Measurements from ENCODE around the gene NKG7. TPM values are rescaled to one million over a fixed set of nuclear protein-coding genes. Genes with fewer than 3 reads are reported as not detected.
"Not testable (repeated sequence)": the region's sequence is repeated elsewhere in the genome, so short reads cannot be mapped to it uniquely, and the experiment has no call there.

Gene NKG7
- total RNA-seq, 4 donors from 2014 or later = 0.58 to 2.0 (median 0.67) TPM; not detected in 1

GRCh38 chr19:51407511-51408131, 35.2 kb upstream of the NKG7 start:
- ATAC-seq = peak; percentile 39
- no peaks in the 10 kb centered on the region for H3K4me1 ChIP-seq
- WGBS, 2 donors (ENCODE audit: low coverage in 1 of 2) = 28 to 45% methylated on average over 3 to 6 of the region's 6 CpGs
- H3K4me3 ChIP-seq = no peak overlapping the region
- H3K27me3 ChIP-seq = peaks cover 44% of the 10 kb centered on the region
- TF ChIP-seq CTCF (IDR thresholded peaks at IDR 0.05) (peak in 3 of 4 experiments; percentile 44 to 57 (median 49)), POLR2A (IDR thresholded peaks at IDR 0.05) (no peak)
- no peak overlapping the region for H3K27ac ChIP-seq
- H3K9me3 ChIP-seq = peaks cover 0 to 6% (median 0%) of the 10 kb centered on the region in 3 donors
- H3K36me3 ChIP-seq = no peaks in the 10 kb centered on the region

- ATAC-seq = no peak
- H3K36me3 ChIP-seq = no peaks in the 10 kb centered on the region
- no peak overlapping the region for H3K4me3 ChIP-seq
- 95 to 98% methylated on average over 3 to 6 of the region's 9 CpGs for WGBS, 2 donors (ENCODE audit: low coverage in 1 of 2)
- no peak overlapping the region for H3K27ac ChIP-seq
- peaks cover 0 to 18% (median 0%) of the 10 kb centered on the region in 3 donors for H3K9me3 ChIP-seq
- H3K27me3 ChIP-seq = peaks cover 17% of the 10 kb centered on the region
- TF ChIP-seq POLR2AphosphoS5 (IDR thresholded peaks at IDR 0.05) = no peak
- no peak for TF ChIP-seq CTCF (IDR thresholded peaks at IDR 0.05)
- no peak for TF ChIP-seq POLR2A (IDR thresholded peaks at IDR 0.05)
- no peak for TF ChIP-seq EP300 (IDR thresholded peaks at IDR 0.05)
- H3K4me1 ChIP-seq = no peaks in the 10 kb centered on the region
These were observed 29.7 kb upstream of the NKG7 start for GRCh38 chr19:51402117-51402516.

- not testable (repeated sequence) for H3K36me3 ChIP-seq
- peaks cover 0 to 18% (median 0%) of the 10 kb centered on the region in 3 donors for H3K9me3 ChIP-seq
- 80 to 89% methylated on average over 6 to 7 of the region's 7 CpGs for WGBS, 2 donors (ENCODE audit: low coverage in 1 of 2)
These were observed 27.5 kb upstream of the NKG7 start for GRCh38 chr19:51399936-51400335.

GRCh38 chr19:51399231-51399630, 26.8 kb upstream of the NKG7 start:
- 89 to 97% methylated on average over 4 to 5 of the region's 5 CpGs for WGBS, 2 donors (ENCODE audit: low coverage in 1 of 2)
- Histone ChIP-seq H3K27me3 (peaks cover under 1% of the 10 kb centered on the region), H3K4me1 (peaks cover 0 to 7% (median 5%) of the 10 kb centered on the region in 3 donors), H3K4me3 (no peak overlapping the region), H3K9me3 (peaks cover 0 to 18% (median 0%) of the 10 kb centered on the region in 3 donors), H3K36me3 (no peaks in the 10 kb centered on the region), H3K27ac (no peak overlapping the region)
- ATAC-seq = no peak
- TF ChIP-seq CTCF (IDR thresholded peaks at IDR 0.05) (no peak), POLR2A (IDR thresholded peaks at IDR 0.05) (no peak), POLR2AphosphoS5 (IDR thresholded peaks at IDR 0.05) (no peak), EP300 (IDR thresholded peaks at IDR 0.05) (no peak)

More at GRCh38 chr19:51399936-51400335, 27.5 kb upstream of the NKG7 start:
- not testable (repeated sequence) for H3K27ac ChIP-seq, ATAC-seq, H3K27me3 ChIP-seq, H3K4me3 ChIP-seq, H3K4me1 ChIP-seq

- Histone ChIP-seq H3K27ac (no peak overlapping the region), H3K9me3 (peaks cover 0 to 18% (median 0%) of the 10 kb centered on the region in 3 donors), H3K4me1 (peaks cover 0 to 13% (median 5%) of the 10 kb centered on the region in 3 donors), H3K27me3 (no peaks in the 10 kb centered on the region), H3K4me3 (no peak overlapping the region), H3K36me3 (no peaks in the 10 kb centered on the region)
- no peak for ATAC-seq
- TF ChIP-seq EP300 (IDR thresholded peaks at IDR 0.05) = no peak
- TF ChIP-seq CTCF (IDR thresholded peaks at IDR 0.05) = peak in 2 of 4 experiments; percentile 39 to 48
- 36 to 44% methylated on average over 6 to 7 of the region's 7 CpGs for WGBS, 2 donors (ENCODE audit: low coverage in 1 of 2)
These were observed 25.7 kb upstream of the NKG7 start for GRCh38 chr19:51398096-51398704.

- WGBS, 2 donors (ENCODE audit: low coverage in 1 of 2) = 72 to 77% methylated on average over 9 of the region's 9 CpGs
- not testable (repeated sequence) for ATAC-seq, H3K36me3 ChIP-seq, H3K27ac ChIP-seq, H3K4me3 ChIP-seq, H3K27me3 ChIP-seq
- Histone ChIP-seq H3K4me1 (peaks cover 0 to 13% (median 5%) of the 10 kb centered on the region in 3 donors), H3K9me3 (peaks cover 0 to 11% (median 0%) of the 10 kb centered on the region in 3 donors)
These were observed 25.0 kb upstream of the NKG7 start for GRCh38 chr19:51397453-51397852.

Data from gastroesophageal sphincter (tissue), 4 donors.